Sciatic nerve (tissue), 2 donors: ENCODE measurements around the gene PSTPIP1. TPM values are rescaled to one million over a fixed set of nuclear protein-coding genes. Genes with fewer than 3 reads are reported as not detected.

Source experiments
- ATAC-seq: fragments of 200-7000 bp; cut with Tn5 transposase; one replicate; pipeline ENCODE4 v1.9.1; 2020; ENCODE audit warnings: mild to moderate bottlenecking, moderate library complexity
- DNase-seq: peaks from one replicate; pipeline ENCODE4 v3.0.0-alpha.2; 2020; ENCODE audit warnings: low spot score
- intact Hi-C: fragments of 100-400 bp; cut with DNase I; formaldehyde crosslinking; loops from one replicate; pipeline ENCODE4 v1.14.2; 2022
- total RNA-seq: library from RNA; stranded (reverse); fragmentation: NEBNext Ultra II Directional; extraction: Animal tissue kit (Norgen Biotek cat#: 25700); gene quantifications from one replicate; pipeline ENCODE4 v1.2.1, GENCODE V29; 2021
- donor health status: DM: no; HTN: no; CAD: no.
- donor health status: DM: no; HTN: no; CAD: no.

Gene PSTPIP1
- total RNA-seq, 1 donor from 2014 or later = 17.7 TPM

DNA sequence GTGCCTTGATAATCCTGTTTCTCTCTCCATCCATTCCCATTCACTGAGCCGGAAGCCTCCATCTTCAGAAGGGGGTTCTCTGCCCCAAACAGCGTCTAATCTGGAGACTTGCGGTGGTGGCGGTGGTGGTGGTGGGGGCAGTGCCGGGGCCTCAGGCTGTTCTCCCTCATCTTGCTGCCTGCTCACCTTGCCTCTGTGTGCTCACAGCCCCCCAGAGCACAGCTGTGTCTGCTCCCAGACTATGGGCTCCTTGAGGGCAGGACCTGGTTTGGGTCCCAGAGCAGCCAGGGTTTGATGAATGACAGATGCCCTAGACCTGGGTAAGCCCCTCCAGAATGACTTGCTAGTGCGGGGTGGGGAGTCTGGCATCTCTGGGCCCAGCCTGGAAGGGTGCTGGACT, 430 bp upstream of the PSTPIP1 start:
- intact Hi-C loops = no loop called here
- no peak for ATAC-seq

DNA sequence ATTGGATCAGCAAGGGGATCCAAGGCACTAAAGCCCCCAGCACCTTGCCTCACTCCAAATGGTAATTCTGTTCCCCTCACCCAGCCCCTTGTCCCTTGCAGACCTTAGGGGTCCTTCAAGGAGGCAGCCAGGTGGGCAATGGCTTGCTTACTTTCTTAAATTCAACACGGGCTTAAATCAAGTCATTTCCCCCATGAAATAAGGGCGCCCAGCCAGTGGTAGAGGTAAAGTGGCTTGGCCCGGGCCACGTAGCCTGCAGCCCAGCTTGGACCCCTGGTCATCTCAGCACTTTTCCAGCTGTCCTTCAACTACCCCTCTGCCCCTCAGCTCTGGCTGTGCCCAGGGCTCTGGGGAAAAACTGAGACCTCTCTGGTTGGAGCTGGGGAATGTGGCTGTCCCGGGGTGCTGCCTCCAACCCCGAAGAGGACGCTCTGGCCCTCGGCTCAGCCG, 1.2 kb downstream of the PSTPIP1 start:
- intact Hi-C loops = no loop called here
- DNase-seq = no peak
- ATAC-seq = no peak

More for the DNA sequence above, 430 bp upstream of the PSTPIP1 start:
- peak; percentile 51 for DNase-seq

DNA sequence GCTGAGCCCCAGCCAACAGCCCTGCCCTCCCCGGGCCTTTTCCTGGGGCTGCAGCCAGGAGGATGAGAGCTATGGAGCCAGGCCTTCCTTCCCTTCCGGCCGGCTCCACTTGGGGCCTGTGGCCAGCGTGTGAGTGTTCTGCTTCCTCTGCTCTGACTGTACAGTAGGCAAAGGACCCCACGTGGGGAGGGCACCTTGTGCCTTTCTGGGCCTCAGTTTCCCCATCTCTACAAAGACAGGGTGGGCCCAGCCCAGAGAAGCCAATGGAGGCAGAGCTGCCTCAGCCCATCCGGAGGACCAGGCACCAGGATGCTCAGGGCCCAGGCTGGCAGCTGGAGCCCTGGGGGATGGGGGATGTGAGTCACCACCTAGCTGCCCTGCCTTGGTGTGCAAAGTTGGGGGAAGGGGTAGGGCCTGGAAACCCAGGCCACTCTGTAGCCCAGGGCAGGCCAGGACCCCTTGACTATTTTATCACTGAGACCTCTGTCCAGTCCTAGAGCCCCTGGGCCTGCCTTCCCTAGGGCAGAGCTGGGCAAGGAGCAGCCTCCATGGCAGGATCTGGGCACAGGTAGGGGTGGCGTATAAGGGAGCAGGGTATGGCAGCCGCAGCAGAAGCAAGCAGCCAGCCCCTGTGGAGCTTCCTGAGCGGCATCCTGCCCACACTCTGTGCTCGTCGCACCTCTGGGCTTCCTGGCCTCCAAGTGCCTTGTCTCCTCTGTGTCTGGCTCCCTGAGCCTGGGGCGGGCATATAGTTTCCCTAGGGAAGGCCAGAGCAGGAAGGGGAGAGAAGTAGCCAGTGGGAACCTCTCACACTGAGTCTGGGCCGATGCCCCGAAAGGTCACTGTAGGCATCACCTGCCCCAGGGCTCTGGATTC, 1.8 kb downstream of the PSTPIP1 start:
- intact Hi-C loops = no loop called here
- ATAC-seq (peak; percentile 81), DNase-seq (peak; percentile 64)

DNA sequence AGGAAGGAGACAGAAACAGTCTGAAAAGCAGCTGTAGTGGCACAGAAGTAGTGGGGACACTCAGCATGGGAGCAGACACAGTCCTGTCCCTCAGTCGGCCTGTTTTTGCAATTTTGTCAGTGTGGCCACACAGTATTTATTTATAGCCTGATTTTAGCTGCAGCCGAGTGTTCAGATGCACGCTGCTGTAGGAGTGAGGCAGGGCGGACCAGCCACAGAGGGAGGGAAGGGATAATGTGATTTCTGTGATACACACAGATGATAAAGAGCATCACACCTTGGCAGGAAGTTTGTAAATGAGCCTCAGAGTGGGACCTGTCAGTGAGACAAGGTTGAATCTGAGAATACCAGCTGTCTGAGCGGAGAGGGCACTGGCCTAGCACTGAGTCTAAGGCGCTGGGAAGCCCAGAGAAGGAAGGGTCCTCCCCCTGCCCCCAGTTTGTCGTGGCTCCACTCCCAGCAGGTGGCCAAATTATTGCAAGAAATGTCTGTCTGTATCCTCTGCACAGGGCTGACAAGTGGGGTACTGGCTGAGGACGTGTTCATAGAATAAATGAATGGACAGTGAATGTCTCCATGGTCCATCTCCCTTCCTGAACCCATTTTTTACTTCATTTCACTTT, 3.8 kb downstream of the PSTPIP1 start:
- ATAC-seq (no peak), DNase-seq (no peak)
- intact Hi-C loops = no loop called here

DNA sequence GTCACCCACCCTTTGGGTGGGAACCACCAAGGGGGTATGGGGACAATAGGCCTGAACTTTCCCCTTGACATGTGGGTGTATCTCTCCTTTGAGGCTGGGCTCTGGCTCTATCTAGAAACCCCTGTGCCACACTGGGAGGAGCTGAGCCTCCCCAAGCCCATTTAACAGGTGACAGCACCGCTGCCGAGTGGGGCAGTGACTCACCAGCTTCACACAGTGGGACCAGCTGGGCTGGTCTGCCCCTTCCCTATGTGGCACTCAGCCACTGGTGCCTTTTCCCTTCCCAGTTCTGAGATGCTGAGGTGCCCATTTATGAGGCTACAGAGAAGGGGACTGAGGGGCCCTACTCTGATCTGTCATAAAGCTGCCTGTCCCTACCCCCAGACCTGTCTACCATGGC, 5.1 kb downstream of the PSTPIP1 start:
- intact Hi-C loops = no loop called here
- no peak for DNase-seq
- no peak for ATAC-seq

DNA sequence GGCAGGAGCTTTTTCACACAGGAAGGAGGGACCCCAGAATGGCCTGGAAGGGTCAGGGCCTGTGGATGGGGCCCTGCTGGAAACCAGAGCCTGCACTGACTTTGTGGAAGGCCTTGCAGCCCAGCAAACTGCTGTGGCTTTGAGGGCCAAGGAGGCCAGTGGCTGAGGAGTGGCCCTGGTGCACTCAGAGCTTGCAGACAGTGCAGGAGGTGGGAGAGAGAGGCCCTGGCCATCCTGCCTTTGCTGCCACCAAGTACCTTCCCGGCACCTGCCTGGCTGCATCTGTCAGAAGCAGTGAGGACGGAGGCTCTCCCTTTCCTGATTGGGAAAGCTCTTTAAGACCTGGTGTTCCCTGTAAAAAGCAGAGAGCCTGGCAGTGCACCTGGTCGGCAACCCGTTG, 6.4 kb downstream of the PSTPIP1 start:
- DNase-seq (no peak), ATAC-seq (no peak)
- intact Hi-C loops = no loop called here

DNA sequence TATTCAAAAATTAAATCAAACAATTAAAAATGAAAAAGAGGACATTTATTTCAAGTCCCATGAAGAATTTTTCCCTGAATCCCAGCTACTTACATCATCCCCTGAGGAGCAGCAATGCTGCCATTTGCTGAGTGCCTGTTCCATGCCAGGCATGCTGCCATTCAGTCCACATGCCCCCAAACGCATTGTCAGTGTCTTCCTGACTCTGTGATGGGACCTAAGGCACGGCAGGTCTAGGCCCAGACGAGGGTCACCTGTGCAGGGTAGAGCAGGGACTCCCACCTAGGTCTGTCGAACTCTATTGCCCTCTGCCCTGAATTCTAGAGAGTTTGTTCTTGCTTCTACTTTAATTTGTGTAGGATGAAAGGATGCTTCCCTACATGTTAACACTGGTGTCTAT, 7.0 kb downstream of the PSTPIP1 start:
- DNase-seq = no peak
- intact Hi-C loops = no loop called here

DNA sequence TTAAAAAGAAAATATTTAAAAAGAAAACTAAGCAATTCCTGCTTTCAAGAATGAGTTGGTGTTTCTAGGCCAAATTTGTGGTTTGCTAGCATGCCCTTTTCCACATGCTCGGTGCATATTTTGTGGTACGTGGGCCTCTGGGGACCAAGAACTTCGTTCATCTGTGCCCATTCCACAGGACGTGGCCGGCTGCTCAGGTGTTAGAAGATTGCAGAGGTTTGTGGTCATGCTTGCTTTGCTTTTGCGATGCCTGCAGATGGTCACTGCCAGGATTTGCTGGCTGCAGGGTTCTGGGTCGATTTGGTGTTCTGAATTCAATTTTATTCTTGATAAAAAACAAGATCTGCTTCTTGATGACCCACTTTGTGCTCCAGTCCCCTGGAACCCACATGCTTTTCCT, 7.5 kb downstream of the PSTPIP1 start:
- ATAC-seq (no peak), DNase-seq (no peak)
- intact Hi-C loops = no loop called here

More for the DNA sequence above, 7.0 kb downstream of the PSTPIP1 start:
- no peak for ATAC-seq

DNA sequence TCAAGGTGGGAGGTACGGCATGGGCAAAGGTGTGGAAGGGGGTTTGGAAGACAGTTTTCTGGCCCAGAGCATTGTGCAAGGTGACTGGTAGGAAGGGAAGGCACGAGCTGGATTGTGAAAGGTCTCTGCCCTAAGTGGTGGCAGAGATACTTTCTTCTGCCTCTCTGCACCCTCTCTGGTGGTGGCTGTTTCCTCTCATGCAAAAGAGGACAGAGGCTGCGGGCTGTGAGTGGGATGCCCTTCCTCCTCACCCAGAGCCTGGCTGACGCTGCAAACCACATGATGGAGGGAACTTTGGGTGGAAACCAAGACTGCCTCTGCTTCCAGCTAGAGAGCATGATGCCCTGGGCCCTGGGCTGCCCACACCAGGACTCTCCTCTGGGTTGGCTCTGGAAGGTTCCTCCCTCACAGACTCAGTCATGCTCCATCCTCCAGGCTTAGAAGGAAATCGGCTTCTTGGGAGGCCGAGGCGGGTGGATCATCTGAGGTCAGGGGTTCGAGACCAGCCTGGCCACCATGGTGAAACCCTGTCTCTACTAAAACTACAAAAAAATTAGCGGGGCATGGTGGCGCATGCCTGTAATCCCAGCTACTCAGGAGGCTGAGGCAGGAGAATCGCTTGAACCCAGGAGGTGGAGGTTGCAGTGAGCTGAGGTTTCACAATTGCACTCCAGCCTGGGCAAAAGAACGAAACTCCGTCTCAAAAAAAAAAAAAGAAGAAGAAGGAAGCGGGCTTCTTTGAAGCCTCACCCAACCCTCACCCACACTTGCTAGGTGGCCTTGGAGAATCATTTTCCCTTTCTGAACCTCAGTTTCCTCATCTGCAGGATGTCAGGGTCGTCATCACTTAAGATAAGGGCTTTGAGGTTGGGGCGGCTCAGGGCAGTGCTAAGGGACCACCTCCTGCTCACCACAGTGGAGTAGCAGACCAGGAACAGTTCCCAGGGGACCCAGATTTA, 8.3 kb downstream of the PSTPIP1 start:
- no peak for DNase-seq
- ATAC-seq = peak; percentile 83
- intact Hi-C loops = no loop called here

DNA sequence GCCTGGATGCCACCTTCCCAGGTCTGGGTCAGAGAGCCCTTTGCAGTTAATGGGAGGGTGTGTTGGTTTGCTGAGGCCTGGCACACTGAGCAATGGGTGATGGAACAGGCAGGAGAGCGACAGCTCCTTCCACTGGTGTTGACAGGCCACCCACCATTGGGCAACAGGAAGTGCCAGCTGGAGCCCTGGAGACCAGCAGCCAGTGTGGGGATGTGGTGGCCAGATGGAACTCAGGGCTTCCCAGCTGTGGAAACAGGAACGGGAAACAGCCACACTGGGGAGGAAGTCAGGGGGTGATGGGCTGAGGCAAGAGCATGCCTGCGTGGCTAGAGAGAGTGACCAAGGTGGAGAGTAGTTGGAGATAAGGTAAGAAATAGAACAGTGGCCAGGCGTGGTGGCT, 9.3 kb downstream of the PSTPIP1 start:
- peak; percentile 86 for ATAC-seq

DNA sequence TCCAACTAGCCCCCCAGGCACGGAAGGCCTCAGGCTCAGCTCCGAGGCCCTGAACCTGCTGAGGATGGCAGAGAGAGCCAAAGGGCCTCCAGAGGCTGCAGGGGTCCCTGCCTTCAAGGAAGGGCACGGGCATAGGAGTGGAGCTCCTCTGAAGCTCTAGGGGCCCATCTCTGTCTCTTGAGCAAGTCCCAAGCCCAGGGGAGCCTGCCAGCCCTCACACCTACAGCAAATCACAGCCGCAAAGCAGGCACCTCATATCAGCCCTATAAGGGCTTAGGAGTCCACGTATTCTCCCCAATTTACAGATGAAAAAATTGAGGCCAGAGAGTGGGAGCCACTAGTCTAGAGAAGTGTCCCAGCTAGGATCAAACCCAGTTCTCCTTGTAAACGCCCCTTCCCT, 14.2 kb downstream of the PSTPIP1 start:
- DNase-seq (no peak), ATAC-seq (no peak)
- intact Hi-C loops = no loop called here

More for the DNA sequence above, 9.3 kb downstream of the PSTPIP1 start:
- DNase-seq = peak; percentile 78
- intact Hi-C loops = no loop called here

DNA sequence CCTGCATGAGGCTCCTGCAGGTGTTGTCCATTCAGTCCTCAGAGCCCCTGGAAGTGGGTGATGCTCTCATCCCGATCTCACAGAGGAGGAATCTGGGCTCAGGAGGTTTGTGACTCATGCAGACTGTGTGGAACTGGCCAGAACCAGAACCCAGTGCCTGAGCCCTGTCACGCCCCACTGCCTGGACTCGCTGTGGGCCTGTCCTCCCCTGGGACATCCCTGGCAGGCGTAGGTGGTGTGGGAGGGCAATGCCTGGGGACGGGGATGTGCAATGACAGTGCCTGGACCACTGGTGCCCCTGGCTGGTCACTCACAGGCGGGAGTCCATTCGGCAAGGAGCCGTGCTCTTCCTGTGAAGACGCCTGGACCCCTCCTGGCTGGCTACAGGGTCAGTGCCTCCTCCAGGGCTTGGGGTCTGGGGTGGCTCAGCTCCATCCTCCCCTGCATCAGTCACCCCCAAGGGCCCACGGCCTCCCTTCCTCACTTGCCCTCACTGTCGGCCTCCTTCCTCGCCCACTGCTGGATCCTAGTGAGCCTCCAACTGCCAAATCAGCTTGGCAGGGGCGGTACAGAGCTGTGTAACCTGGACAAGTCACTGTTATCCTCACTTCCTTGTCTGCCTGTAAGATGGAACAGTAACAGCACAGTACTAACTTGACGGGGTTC, 14.9 kb downstream of the PSTPIP1 start:
- no peak for DNase-seq
- intact Hi-C loops = no loop called here
- ATAC-seq = no peak

DNA sequence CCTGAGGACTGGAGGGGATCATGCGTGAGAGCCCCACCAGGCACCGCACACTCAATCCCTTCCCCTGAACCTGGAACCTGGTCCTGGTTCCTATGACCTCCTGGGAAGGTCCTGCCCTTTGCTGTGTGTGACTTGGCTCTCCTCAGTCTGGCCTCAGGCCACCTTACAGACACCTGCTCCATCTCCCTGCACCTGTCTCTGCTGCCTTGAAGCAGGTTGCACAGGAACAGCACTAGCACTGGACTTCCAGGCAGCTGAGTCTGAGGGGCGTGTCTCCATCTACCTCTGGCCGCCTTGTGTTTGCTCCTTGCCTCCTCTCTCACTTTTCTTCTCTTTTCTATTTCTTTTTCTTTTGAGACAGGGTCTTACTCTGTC, 15.4 kb downstream of the PSTPIP1 start:
- intact Hi-C loops = no loop called here
- ATAC-seq = no peak

DNA sequence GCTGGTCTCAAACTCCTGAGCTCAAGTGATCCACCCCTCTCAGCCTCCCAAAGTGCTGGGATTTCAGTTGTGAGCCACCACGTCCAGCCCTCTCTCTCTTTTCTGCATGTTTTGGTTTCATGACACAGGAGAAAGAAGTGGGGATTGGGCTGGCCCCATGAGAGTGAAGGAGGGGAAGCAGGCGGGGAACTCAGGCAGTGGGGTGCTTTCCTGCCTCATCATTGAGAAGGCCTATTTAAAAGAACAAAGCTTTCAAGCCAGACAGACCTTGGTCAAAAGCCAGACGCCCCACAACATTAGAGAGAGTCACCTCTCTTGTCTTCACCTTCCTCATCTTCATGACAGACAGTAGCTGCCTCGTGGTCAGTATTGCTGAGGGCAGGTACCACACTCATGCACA, 15.9 kb downstream of the PSTPIP1 start:
- no peak for DNase-seq
- no peak for ATAC-seq
- intact Hi-C loops = no loop called here

More for the DNA sequence above, 15.4 kb downstream of the PSTPIP1 start:
- DNase-seq = no peak

DNA sequence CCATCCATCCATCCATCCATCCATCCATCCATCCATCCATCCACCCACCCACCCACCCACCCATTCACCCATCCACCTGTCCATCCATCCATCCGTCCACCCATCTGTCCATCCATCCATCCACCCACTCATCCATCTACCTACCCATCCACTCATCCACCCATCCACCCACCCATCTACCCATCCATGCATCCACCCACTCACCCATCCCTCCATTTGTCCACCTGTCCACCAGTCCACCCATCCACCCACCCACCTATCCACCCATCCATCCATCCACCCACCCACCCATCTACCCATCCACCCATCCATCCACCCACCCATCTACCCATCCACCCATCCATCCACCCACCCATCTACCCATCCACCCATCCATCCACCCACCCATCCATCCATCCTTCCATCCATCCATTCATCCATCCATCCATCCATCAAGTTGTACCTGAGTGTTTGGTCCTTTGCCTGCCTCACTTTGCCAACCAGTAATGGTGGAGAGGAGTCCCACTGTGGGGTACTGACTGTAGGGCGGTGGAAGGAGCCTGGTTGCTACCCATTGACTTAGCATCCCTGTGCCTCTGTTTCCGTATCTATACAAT, 17.3 kb downstream of the PSTPIP1 start:
- intact Hi-C loops = no loop called here
- ATAC-seq = no peak

DNA sequence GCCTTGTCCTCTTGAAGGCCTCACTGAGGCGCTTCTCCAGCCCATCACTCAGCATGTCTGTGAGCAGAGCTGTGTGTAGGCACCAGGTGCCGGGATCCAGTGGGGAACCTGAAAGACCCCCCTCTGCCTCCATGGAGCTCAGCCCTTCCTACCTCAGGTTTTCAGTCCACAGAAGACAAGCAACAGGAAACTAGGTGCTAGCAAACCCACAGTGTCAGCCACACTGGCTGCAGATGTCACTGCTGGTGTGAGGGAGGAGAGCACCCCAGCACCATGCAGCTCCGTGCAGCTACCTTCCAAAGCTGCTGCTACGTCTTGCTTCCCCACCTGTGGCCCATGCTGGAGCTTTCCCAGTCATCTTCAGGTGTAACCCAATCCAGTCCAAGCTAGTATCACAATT, 17.9 kb downstream of the PSTPIP1 start:
- ATAC-seq (no peak), DNase-seq (no peak)
- intact Hi-C loops = no loop called here

More for the DNA sequence above, 17.3 kb downstream of the PSTPIP1 start:
- DNase-seq = no peak

DNA sequence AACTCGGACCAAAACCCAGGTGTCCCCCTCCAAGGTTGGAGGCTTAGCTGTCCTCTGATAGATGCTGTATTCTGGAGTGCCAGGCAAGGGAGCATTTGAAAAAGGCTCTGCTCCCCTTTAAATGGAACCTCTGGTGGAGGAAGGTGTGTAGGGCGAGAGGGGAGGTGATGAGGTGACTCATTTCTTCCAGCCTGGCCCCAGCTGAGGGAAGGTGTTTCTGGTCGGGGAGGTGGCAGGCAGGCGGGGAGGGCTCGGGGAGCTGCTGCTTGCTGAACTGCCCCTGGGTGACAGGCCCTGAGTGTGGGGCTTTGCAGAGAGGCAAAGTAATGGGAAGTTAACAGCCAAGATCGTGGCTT, 18.8 kb downstream of the PSTPIP1 start:
- intact Hi-C loops = no loop called here
- no peak for ATAC-seq

More for the DNA sequence above, 18.8 kb downstream of the PSTPIP1 start:
- DNase-seq = no peak
